Endothelial cell of umbilical vein (primary cell): Measurements from ENCODE around the gene ARV1. TPM values are rescaled to one million over a fixed set of nuclear protein-coding genes. Genes with fewer than 3 reads are reported as not detected.

Source experiments
- BruUV-seq: library from RNA; stranded (reverse); fragments of 400-500 nt; replicated peaks from 2 replicates; lab custom pipeline; 2021; lab: Mats Ljungman, UMichigan
- CTCF ChIA-PET: fragments of 300-600, 350-600 bp; sonication (Branson Sonifier 250); formaldehyde crosslinking; loops from one replicate; lab custom pipeline; 2021; ENCODE audit warnings: antibody characterized with exemption, inconsistent platforms; lab: Charles Lee
- POLR2A ChIA-PET: fragments of 300-600, 350-600 bp; sonication (Branson Sonifier 250); formaldehyde crosslinking; loops from one replicate; lab custom pipeline; 2021; ENCODE audit warnings: antibody characterized with exemption, inconsistent platforms; lab: Charles Lee
- DNase-seq: peaks from one replicate; pipeline ENCODE4 v3.0.0-alpha.2; 2011; ENCODE audit warnings: low read depth, low spot score
- FAIRE-seq: peaks from 2 replicates; lab custom pipeline; 2011; peaks lifted over from hg19 to GRCh38; lab: Jason Lieb, UNC
- H2AFZ ChIP-seq: 2 replicates; pipeline ENCODE4 v1.6.0; 2012; ENCODE audit warnings: low read depth, low read length, control low read depth, inconsistent platforms
- H3K27ac ChIP-seq: 2 replicates; pipeline ENCODE4 v1.5.1; 2011; ENCODE audit warnings: low read depth, mild to moderate bottlenecking, control low read depth, low read length, moderate library complexity; ENCODE audit not compliant: insufficient read depth
- H3K27me3 ChIP-seq, 2 experiments: 2 replicates each; pipeline versions ENCODE4 v1.6.0 to v1.6.1; 2011; ENCODE audit warnings: low read length in 2 of 2, mixed read lengths in 1 of 2; ENCODE audit not compliant: control insufficient read depth in 2 of 2, insufficient read depth in 2 of 2
- H3K36me3 ChIP-seq, 2 experiments: 2 replicates in 1 of 2; 3 replicates in 1 of 2; pipeline ENCODE4 v1.5.1; 2011; ENCODE audit warnings: low read length in 2 of 2, mild to moderate bottlenecking in 1 of 2, moderate library complexity in 1 of 2; ENCODE audit not compliant: control insufficient read depth in 2 of 2, insufficient read depth in 2 of 2; ENCODE audit errors: extremely low read depth in 1 of 2
- H3K4me1 ChIP-seq: 3 replicates; pipeline ENCODE4 v1.5.1; 2011; ENCODE audit warnings: mild to moderate bottlenecking, low read length; ENCODE audit not compliant: control insufficient read depth, insufficient read depth; ENCODE audit errors: extremely low read depth
- H3K4me2 ChIP-seq: 2 replicates; pipeline ENCODE4 v1.6.1; 2011; ENCODE audit warnings: low read length, control low read depth, mixed read lengths; ENCODE audit not compliant: insufficient read depth
- H3K4me3 ChIP-seq, 3 experiments: fragments of 200-600 bp in 1 of 3; sonication (generic), shearing (Covaris generic) in 1 of 3; replicated peaks in 1 of 3; 2 replicates each; pipeline ENCODE4 v1.5.1; 2011 to 2016; ENCODE audit warnings: control low read depth in 3 of 3, low read length in 3 of 3, mild to moderate bottlenecking in 2 of 3, inconsistent platforms in 1 of 3, low read depth in 1 of 3, moderate library complexity in 1 of 3; ENCODE audit not compliant: insufficient read depth in 1 of 3
- H3K79me2 ChIP-seq: 2 replicates; pipeline ENCODE4 v1.6.0; 2012; ENCODE audit warnings: low read length, inconsistent platforms; ENCODE audit not compliant: control insufficient read depth, insufficient read depth
- H3K9ac ChIP-seq: replicated peaks from 2 replicates; pipeline ENCODE3; 2011; ENCODE audit warnings: low read length, control low read depth; ENCODE audit not compliant: insufficient read depth; ENCODE audit errors: extremely low read depth
- H3K9me1 ChIP-seq: replicated peaks from 3 replicates; pipeline ENCODE4 v1.6.0; 2011; ENCODE audit warnings: mild to moderate bottlenecking, low read length; ENCODE audit not compliant: control insufficient read depth, insufficient read depth; ENCODE audit errors: extremely low read depth
- H3K9me3 ChIP-seq: replicated peaks from 2 replicates; pipeline ENCODE4 v1.5.1; 2012; ENCODE audit warnings: low read length, inconsistent platforms; ENCODE audit not compliant: control insufficient read depth, insufficient read depth
- H4K20me1 ChIP-seq: replicated peaks from 2 replicates; pipeline ENCODE3; 2011; ENCODE audit warnings: mild to moderate bottlenecking, low read length; ENCODE audit not compliant: control insufficient read depth, insufficient read depth; ENCODE audit errors: extremely low read depth
- EZH2 ChIP-seq: IDR thresholded peaks from 2 replicates; pipeline ENCODE4 v1.6.1; 2012; ENCODE audit warnings: borderline replicate concordance, low read depth, mild to moderate bottlenecking, moderate library complexity, low read length, inconsistent platforms; ENCODE audit not compliant: severe bottlenecking
- FOS ChIP-seq: IDR thresholded peaks from 2 replicates; pipeline ENCODE4 v1.6.1; 2011; ENCODE audit warnings: mild to moderate bottlenecking, low read length, moderate library complexity, borderline replicate concordance; ENCODE audit not compliant: insufficient read depth
- GATA2 ChIP-seq: IDR thresholded peaks from 2 replicates; pipeline ENCODE4 v1.7.0; 2011; ENCODE audit warnings: low read depth, mild to moderate bottlenecking, moderate library complexity, mixed read lengths, low read length; ENCODE audit not compliant: insufficient read length, insufficient read depth
- JUN ChIP-seq: IDR thresholded peaks from 2 replicates; pipeline ENCODE4 v1.6.1; 2011; ENCODE audit warnings: borderline replicate concordance, low read depth; ENCODE audit not compliant: insufficient read length, insufficient read depth
- MAX ChIP-seq: IDR thresholded peaks from 2 replicates; pipeline ENCODE4 v1.6.1; 2011; ENCODE audit not compliant: insufficient read depth, insufficient read length
- MYC ChIP-seq: IDR thresholded peaks from one replicate; pipeline ENCODE4 v1.6.1; 2011; ENCODE audit warnings: mild to moderate bottlenecking, low read depth, low read length
- POLR2A ChIP-seq: IDR thresholded peaks from 2 replicates; pipeline ENCODE4 v1.6.1; 2012; ENCODE audit warnings: low read depth, mild to moderate bottlenecking, control low read depth, low read length
- POLR2AphosphoS5 ChIP-seq: IDR thresholded peaks from 2 replicates; pipeline ENCODE4 v1.6.1; 2012; ENCODE audit warnings: low read depth, mild to moderate bottlenecking, control low read depth, low read length, moderate library complexity; ENCODE audit not compliant: insufficient read depth
- dilution Hi-C: fragments of 300-500 bp; cut with MboI; formaldehyde crosslinking; loops from one replicate; pipeline ENCODE4 v1.15.0; 2019; ENCODE audit warnings: low sequenced_read_pairs; ENCODE audit not compliant: extremely low pct_ligation_motif_present
- intact Hi-C: fragments of 100-400 bp; cut with micrococcal nuclease; formaldehyde crosslinking; loops from one replicate; pipeline ENCODE4 v1.10.0; 2022
- polyA plus RNA-seq, 4 experiments: library from polyadenylated mRNA; depleted of rRNA in 3 of 4; stranded (reverse) in 3 of 4; unstranded in 1 of 4; fragments of >200 nt; gene quantifications; 2 replicates each; pipeline versions ENCODE4 v1.2.1 to v1.2.3, GENCODE V29; 2011 to 2012; ENCODE audit warnings: missing spikeins in 1 of 4
- total RNA-seq: library from RNA; stranded (reverse); gene quantifications from 2 replicates; pipeline ENCODE4 v1.2.3, GENCODE V29; 2021
- TF ChIP-seq, protein P1 (sequence below), 2 donors: IDR thresholded peaks; 1 replicate in 1 of 2; 2 replicates in 1 of 2; pipeline ENCODE4 v1.5.1; 2011; ENCODE audit warnings: low read length in 2 of 2, mild to moderate bottlenecking in 2 of 2, moderate library complexity in 2 of 2, control low read depth in 1 of 2, inconsistent platforms in 1 of 2, low read depth in 1 of 2; ENCODE audit not compliant: insufficient read depth in 1 of 2; ENCODE audit errors: extremely low read depth in 1 of 2

ARV1 gene
- total and polyA plus RNA-seq, 2 donors (not counting 3 experiments of a cell fraction or from before 2014, with no cell fraction given), result 10.7 to 14.0 TPM

DNA sequence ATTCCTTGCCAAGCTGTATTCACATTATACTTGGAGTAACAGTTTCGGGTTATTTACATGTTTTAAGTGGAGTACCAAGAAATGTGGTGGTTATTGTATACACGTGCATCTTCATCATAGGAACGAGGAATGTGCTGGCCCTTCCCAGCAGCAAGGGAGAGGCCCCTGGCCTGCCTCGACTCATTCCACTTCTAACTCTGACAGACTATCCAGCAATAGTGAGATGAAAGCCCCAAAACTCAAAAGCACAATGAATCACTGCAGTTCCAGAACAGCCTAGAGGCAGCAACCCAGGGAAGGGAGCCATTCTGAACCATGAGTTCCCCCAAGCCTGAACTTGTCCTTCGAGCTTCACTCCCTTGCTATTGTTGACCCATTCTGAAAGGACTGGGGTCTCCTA lies 38.1 kb downstream of the ARV1 start:
- Histone ChIP-seq H3K9me3 (no peaks in the 10 kb centered on the region), H3K4me3 (no peak overlapping the region), H3K27ac (no peak overlapping the region), H3K4me2 (no peak overlapping the region), H3K9ac (no peak overlapping the region), H2AFZ (no peak overlapping the region), H3K9me1 (no peaks in the 10 kb centered on the region), H3K36me3 (peaks cover 0 to 4% of the 10 kb centered on the region in 2 experiments), H4K20me1 (no peaks in the 10 kb centered on the region), H3K4me1 (peaks cover 7% of the 10 kb centered on the region), H3K27me3 (no peaks in the 10 kb centered on the region), H3K79me2 (no peaks in the 10 kb centered on the region)
- ChIA-PET POLR2A (no interaction called here), CTCF (interaction anchor here (1.6 kb wide), 1 partner anchor 75 kb away, joined by 4 read pairs; no protein-coding TSS in a partner anchor)
- no TSS peak for BruUV-seq
- no peak for TF ChIP-seq POLR2A
- TF ChIP-seq POLR2AphosphoS5, result no peak
- TF ChIP-seq FOS, result no peak
- TF ChIP-seq JUN, result no peak
- no peak for TF ChIP-seq GATA2
- no peak for TF ChIP-seq MYC
- TF ChIP-seq, protein P1, sequence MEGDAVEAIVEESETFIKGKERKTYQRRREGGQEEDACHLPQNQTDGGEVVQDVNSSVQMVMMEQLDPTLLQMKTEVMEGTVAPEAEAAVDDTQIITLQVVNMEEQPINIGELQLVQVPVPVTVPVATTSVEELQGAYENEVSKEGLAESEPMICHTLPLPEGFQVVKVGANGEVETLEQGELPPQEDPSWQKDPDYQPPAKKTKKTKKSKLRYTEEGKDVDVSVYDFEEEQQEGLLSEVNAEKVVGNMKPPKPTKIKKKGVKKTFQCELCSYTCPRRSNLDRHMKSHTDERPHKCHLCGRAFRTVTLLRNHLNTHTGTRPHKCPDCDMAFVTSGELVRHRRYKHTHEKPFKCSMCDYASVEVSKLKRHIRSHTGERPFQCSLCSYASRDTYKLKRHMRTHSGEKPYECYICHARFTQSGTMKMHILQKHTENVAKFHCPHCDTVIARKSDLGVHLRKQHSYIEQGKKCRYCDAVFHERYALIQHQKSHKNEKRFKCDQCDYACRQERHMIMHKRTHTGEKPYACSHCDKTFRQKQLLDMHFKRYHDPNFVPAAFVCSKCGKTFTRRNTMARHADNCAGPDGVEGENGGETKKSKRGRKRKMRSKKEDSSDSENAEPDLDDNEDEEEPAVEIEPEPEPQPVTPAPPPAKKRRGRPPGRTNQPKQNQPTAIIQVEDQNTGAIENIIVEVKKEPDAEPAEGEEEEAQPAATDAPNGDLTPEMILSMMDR (IDR thresholded peaks at IDR 0.05; ENCODE audit: extremely low read depth in 1 of 2, insufficient read depth in 1 of 2, low read depth in 1 of 2, low read length in 2 of 2), result no peak
- TF ChIP-seq EZH2, result no peak
- no peak for TF ChIP-seq MAX
- DNase-seq (no peak), FAIRE-seq (no peak)
- intact Hi-C loops, result no loop called here
- dilution Hi-C loops, result no loop called here
